Retina (tissue), 1 donor: ENCODE data around the gene SORT1.

Source experiments
- DNase-seq: peaks from one replicate; pipeline ENCODE4 v3.0.0-alpha.2; 2016

SORT1 gene

DNA sequence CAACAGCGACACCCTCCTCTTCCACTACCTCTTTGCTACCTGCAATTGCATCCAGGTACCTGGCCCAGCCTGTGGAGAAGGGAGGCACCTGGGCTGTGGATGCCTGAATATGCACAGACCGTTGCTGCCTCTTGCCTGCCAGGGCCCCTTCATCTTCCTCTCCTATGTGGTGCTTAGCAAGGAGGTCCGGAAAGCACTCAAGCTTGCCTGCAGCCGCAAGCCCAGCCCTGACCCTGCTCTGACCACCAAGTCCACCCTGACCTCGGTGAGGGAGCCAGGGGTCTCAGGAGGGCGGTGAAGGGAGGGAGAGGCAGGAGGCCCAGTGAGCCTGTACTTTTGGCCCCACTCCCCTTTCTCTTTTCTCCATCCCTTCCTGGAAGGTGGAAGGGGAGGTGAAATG, 126.3 kb downstream of the SORT1 start:
- DNase-seq = no peak

DNA sequence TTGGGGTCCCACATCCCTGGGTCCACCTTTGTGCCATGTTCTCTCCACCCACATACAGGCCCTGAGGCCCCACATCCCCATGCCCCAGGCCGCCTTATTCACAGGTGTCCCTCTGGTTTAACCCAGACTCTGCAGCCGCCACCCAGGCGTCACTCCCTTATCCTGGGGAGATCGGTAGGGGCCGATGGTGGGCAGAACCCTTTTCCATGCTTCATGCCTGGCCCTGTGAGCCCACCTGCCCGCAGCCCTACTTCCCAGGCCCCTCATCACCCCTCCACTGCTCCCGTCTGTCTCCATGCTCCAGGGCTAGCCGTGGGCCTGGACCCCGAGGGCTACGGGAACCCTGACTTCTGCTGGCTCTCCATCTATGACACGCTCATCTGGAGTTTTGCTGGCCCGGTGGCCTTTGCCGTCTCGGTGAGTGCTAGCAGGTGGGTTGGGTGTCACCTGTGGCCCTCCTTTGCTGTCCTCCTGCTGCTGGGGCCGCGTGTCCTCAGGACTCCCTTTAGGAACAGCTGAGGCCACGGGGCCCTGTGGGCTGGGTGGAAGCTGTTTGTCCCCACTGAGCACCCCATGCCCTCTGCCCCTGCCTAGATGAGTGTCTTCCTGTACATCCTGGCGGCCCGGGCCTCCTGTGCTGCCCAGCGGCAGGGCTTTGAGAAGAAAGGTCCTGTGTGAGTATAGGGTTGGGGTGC, 126.9 kb downstream of the SORT1 start:
- DNase-seq = no peak

DNA sequence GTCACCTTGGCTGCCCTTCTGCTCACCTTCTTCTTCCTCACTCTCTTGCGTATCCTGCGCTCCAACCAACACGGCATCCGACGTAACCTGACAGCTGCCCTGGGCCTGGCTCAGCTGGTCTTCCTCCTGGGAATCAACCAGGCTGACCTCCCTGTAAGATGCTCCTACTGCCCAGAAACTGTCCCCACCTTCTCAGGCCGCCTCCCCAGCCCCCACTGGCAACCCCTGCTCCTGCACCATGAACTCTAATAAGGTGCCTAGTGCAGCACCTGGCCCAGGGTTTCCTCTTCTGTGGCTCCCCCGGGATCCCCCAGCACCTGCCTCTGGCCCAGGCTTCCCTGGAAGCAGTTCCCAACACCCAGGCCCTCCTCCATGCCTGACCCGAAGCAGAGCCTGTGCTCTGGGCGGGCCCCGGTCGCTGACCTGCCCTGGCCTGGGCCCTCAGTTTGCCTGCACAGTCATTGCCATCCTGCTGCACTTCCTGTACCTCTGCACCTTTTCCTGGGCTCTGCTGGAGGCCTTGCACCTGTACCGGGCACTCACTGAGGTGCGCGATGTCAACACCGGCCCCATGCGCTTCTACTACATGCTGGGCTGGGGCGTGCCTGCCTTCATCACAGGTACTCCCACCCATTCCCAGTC, 127.6 kb downstream of the SORT1 start:
- no peak for DNase-seq

DNA sequence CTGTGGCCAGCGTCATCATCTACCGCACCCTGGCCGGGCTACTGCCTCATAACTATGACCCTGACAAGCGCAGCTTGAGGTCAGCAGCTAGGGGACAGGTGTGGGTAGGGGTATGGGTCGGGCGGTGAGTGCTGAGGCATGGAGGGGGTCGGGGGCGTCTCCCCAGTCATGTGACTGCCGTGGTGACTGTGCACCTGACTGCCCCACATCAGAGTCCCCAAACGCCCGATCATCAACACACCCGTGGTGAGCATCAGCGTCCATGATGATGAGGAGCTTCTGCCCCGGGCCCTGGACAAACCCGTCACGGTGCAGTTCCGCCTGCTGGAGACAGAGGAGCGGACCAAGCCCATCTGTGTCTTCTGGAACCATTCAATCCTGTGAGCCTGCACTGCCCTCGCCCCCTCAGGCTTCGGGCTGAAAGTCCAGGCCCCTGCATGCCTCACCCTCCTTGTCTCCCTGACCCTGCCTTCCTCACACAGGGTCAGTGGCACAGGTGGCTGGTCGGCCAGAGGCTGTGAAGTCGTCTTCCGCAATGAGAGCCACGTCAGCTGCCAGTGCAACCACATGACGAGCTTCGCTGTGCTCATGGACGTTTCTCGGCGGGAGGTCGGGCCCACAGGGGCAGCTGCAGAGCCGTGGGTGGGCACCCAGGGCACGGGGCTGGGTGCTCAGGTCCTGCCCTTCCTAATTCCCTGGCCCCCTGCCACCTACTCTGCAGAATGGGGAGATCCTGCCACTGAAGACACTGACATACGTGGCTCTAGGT, 128.3 kb downstream of the SORT1 start:
- DNase-seq = no peak

DNA sequence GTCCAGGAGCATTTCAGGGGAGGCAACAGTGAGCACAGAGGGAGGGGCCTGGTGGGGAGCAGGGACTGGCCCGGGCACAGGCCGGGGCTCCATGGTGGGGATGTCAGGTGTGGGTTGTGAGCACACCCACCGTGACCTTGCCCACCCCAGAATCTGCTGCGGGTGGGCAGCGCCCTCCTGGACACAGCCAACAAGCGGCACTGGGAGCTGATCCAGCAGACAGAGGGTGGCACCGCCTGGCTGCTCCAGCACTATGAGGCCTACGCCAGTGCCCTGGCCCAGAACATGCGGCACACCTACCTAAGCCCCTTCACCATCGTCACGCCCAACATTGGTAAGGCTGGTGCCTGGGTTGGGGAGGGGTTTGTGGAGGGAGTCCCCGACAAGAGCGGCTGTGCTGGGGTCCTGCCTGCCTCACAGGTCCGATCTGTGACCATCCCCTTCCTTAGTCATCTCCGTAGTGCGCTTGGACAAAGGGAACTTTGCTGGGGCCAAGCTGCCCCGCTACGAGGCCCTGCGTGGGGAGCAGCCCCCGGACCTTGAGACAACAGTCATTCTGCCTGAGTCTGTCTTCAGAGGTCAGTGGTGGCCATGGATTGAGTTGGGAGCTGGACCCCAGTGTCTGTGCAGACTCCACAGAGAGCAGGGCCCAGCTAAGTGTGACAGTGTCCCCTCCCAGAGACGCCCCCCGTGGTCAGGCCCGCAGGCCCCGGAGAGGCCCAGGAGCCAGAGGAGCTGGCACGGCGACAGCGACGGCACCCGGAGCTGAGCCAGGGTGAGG, 129.1 kb downstream of the SORT1 start:
- DNase-seq = no peak

DNA sequence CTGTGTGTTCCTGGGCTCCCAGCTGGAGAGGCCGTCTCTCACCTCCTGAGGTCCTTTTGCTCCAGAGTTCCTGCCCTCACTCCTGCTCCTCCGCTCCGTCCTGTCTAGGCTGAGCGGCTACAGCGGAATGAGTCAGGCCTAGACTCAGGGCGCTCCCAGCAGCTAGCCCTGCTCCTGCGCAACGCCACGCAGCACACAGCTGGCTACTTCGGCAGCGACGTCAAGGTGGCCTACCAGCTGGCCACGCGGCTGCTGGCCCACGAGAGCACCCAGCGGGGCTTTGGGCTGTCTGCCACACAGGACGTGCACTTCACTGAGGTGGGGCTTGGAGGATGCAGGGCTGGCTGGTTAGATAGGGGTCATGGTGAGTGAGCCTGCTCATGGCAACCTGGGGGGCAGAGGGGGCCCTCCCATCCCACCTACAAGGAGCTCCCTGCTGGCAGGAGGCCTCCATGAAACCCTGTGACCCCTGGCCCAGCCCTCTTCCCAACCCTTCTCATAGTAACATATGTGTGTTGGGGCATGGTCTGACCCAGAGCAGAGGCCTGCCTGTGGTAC, 129.9 kb downstream of the SORT1 start:
- DNase-seq = no peak

DNA sequence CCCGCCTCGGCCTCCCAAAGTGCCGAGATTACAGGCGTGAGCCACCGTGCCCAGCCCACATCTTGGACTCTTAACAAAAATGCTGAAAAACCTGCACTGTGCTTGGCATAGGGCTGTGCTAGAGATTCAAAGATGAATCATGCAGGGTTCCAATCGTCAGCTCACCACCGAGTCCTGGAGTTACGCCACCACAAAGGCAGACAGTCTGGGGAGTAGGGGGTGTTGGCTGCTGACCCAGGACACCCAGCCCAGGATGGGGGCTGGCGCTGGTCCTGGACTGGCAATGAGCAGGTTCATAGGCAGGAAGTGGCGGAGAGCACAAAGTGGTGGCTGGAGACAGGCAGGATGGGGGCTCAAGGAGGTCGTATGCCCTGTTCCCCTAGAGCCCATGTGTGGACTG, 130.8 kb downstream of the SORT1 start:
- DNase-seq = no peak

DNA sequence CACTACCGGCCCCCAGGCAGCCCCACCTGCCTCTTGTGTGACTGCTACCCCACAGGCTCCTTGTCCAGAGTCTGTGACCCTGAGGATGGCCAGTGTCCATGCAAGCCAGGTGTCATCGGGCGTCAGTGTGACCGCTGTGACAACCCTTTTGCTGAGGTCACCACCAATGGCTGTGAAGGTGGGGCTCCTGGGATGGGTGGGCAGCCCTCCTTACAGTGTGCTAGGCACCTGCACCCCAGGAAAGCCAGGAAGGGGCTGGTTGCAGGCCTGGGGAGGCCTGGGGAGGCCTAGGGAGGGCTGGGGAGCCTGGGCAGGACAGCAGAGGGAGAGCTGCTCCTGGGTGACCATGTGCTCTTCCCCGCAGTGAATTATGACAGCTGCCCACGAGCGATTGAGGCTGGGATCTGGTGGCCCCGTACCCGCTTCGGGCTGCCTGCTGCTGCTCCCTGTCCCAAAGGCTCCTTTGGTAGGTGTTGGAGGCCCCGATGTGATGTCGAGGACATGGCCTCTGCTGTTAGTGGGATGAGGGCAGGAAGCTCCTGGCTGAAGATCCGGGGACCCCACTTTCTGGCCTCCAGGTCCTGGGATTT, 131.9 kb downstream of the SORT1 start:
- DNase-seq = no peak

DNA sequence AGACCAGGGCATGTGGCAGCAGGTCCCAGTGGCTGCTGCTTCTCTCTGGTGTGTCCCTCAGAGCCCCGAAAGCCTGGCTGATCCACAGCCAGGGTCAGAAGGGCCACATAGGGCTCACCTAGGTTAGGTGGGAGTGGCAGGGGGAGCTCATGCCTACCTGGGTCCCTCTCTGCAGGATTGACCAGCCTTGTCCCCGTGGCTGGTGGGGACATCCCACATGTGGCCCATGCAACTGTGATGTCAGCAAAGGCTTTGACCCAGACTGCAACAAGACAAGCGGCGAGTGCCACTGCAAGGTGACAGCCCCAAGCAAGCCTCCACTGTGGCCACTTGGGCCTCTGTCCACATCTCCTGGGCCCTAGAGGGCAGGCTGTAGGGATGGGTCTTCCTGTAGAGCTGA, 132.7 kb downstream of the SORT1 start:
- no peak for DNase-seq

DNA sequence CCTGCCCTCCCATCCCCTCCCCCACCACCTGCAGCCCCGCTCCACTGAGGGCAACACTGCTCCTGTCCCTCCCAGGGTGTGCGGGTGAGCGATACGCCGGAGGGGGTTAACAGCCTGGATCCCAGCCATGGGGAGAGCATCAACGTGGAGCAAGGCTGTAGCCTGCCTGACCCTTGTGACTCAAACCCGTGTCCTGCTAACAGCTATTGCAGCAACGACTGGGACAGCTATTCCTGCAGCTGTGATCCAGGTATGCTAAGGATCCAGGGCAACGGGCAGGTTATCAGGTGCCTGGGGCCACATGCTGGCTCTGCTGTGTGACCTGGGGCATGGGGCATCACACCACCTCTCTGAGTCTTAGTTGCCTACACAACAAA, 133.4 kb downstream of the SORT1 start:
- DNase-seq = no peak

DNA sequence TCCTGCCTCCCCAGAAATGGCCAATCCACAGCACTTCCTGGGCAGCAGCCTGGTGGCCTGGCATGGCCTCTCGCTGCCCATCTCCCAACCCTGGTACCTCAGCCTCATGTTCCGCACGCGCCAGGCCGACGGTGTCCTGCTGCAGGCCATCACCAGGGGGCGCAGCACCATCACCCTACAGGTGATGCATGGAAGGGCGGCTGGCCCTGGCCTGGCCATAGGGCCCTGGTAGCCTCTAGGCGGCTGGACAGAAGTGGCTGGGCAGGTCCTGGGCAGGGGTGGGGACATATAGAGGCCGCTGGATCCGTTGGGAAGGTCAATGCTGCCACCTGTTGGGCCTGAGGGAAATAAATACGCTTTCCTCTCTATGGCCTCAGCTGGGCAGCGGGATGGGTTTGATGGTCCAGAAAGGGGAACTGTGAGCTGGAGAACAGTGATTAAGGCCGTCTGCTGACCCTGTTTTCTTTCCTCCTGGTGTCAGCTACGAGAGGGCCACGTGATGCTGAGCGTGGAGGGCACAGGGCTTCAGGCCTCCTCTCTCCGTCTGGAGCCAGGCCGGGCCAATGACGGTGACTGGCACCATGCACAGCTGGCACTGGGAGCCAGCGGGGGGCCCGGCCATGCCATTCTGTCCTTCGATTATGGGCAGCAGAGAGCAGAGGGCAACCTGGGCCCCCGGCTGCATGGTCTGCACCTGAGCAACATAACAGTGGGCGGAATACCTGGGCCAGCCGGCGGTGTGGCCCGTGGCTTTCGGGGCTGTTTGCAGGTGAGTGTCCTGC, 133.9 kb downstream of the SORT1 start:
- peak; percentile 84 for DNase-seq

DNA sequence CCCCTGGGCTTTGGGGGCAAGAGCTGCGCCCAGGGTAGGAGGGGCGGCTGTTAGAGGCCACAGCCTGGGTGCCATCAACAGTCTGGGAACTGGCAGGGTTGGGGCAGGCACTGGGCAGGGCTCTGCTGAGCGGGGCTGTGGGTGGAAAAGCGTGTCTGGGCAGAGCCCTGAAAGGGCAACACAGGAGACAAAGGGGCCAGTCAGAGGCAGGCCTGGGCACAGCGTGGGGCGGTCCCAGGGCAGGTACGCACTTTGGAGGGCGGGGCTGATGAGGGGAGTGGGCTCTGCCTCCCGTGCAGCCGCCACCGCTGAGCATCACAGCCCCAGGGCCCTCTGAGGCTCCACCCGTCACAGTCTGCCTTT, 134.5 kb downstream of the SORT1 start:
- no peak for DNase-seq

DNA sequence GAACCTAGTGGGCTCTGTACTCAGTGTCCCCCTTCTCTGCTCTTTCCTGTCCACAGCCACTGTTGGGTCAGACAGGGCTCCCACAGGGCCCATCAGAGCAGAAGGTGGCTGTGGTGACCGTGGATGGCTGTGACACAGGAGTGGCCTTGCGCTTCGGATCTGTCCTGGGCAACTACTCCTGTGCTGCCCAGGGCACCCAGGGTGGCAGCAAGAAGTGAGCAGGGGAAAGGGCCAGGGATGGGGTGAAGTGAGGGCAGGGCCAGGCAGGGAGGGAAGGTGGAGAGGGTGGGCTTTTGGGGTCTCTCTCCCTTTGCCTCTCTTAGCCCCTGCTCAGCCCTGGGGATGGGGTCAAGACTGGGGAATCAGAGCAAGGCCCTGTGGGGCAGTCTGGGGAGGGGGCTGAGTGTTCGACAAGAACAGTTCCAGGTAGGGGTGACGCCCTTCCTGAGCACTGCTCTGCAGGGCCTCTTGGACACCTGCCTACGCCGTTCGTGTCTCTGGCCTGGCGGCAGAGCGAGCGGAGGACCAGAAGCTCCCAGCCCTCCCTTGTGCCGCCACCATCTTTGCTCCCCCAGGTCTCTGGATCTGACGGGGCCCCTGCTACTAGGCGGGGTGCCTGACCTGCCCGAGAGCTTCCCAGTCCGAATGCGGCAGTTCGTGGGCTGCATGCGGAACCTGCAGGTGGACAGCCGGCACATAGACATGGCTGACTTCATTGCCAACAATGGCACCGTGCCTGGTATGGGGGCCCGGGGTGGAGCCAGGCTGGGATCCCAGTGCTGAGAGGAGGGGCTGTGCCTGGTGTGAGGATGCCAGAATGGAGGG, 135.3 kb downstream of the SORT1 start:
- DNase-seq = no peak

DNA sequence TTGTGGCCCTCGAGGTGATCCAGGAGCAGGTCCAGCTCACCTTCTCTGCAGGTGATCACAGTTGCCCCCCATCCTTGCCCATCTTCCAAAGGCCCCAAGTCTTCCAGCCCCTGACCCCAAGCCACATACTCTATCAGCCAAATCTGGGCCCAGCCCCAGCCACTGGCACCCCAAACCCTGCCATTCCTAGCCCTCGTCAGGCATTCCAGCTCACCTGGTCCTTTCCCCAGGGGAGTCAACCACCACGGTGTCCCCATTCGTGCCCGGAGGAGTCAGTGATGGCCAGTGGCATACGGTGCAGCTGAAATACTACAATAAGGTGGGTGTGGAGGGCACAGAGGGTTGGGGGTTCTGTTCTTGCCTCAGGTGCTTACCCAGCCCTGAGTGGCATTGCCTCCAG, 136.1 kb downstream of the SORT1 start:
- DNase-seq = no peak

DNA sequence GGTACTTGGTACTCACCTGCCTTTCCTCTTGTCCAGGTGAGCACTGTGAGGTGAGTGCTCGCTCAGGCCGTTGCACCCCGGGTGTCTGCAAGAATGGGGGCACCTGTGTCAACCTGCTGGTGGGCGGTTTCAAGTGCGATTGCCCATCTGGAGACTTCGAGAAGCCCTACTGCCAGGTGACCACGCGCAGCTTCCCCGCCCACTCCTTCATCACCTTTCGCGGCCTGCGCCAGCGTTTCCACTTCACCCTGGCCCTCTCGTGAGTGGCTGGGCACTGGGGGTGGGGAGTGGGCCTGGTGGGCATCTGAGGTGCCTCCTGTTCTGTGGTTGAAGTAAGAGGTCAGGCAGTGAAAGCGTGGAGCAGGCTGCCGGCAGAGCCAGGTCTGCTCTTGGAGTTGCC, 136.7 kb downstream of the SORT1 start:
- DNase-seq = no peak

DNA sequence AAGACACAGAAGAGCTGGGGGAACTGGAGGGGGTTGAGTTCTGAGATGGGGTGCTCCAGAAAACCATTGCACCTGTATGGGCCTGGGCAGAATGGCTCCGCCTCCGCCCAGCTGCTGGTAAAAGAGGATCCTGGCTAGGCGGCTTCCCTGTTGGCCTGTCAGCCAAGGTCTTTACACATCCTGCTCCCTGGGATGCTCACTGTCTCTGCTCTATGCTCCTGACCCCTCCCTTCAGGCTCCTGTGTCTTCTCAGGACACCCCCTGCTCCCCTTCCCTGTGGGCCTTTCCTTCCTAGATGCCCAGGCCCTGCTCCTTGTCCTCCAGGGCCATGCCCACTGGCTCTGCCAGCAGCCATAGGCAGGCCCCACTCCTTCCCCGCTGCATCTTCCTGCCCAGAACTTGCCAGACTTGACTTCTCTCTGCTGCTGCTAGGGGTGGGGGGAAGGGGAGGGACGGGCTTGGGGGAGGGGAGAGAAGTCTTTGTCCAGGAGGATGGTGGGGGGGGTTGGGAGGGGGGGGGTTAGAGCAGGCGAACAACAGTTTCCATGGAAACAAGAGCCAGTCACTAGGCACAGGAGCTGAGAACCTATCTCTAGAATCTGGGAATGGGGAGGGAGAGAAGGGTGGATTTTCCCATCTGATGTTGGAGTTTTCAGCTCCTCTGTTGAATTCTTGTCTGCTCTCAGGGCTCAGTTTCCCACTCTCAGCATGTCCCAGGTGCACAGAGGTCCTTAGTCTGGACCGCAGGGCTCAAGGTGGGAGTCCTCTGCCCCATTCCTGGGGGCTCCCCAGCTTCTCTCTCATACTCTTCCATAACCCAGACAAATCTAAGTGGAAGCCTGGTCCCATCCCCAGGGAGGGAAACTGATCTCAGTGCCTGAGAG, 137.8 kb downstream of the SORT1 start:
- DNase-seq = no peak
